Spleen (tissue), 7 donors: ENCODE results near the gene ERC1.
"Not testable (repeated sequence)": the region's sequence is repeated elsewhere in the genome, so short reads cannot be mapped to it uniquely, and the experiment has no call there.

ENCODE experiments used
- CTCF ChIP-seq, 11 experiments: fragments of 200-600 bp in 7 of 11; fragments of 450-650 bp in 4 of 11; sonication (generic) in 4 of 11; IDR thresholded peaks in 8 of 11; conservative IDR thresholded peaks in 3 of 11; 1 replicate in 7 of 11; 2 replicates in 4 of 11; pipeline versions ENCODE4 v1.4.0 to v1.8.0; 2016 to 2021; ENCODE audit warnings: antibody characterized with exemption in 11 of 11, inconsistent platforms in 4 of 11, mild to moderate bottlenecking in 1 of 11
- POLR2AphosphoS5 ChIP-seq, 3 donors: sonication (generic); formaldehyde crosslinking; IDR thresholded peaks; one replicate each; pipeline ENCODE4 v1.5.1; 2017; ENCODE audit warnings: antibody characterized with exemption in 3 of 3
- donor health status: DM: no; HTN: no; CAD: no; lungs with moderate emphysema.
- donor health status: DM: no; HTN: no; CAD: no.
- donor health status: DM: no; HTN: no; CAD: no.

GRCh38 chr12:1051672-1052071 lies 60.6 kb downstream of the ERC1 start:
- TF ChIP-seq POLR2AphosphoS5 (IDR thresholded peaks at IDR 0.05); CTCF (IDR thresholded peaks at IDR 0.05 in 8 of 11, conservative IDR thresholded peaks at IDR 0.05 in 3 of 11): not testable (repeated sequence)
